ENCODE measurements around the gene SAMD9. TPM values are rescaled to one million over a fixed set of nuclear protein-coding genes. Genes with fewer than 3 reads are reported as not detected.

SAMD9 gene
- total RNA-seq, 1 donor from 2014 or later, result 2.0 TPM

GRCh38 chr7:93146472-93147141 is 28.8 kb upstream of the SAMD9 start:
- no peak for TF ChIP-seq CTCF (IDR thresholded peaks at IDR 0.05; ENCODE audit: insufficient read depth, low read length, poor library complexity, severe bottlenecking)
- H3K36me3 ChIP-seq (ENCODE audit: control insufficient read depth, insufficient read depth, low read length), result no peaks in the 10 kb centered on the region
- H3K4me3 ChIP-seq (ENCODE audit: low read depth, low read length), result no peak overlapping the region
- no peak for DNase-seq (ENCODE audit: low read depth)
- peaks cover 3% of the 10 kb centered on the region for H3K27me3 ChIP-seq (ENCODE audit: control insufficient read depth, insufficient read depth, low read length)

GRCh38 chr7:93146036-93146435 is 28.3 kb upstream of the SAMD9 start:
- no peak for DNase-seq (ENCODE audit: low read depth)
- Histone ChIP-seq H3K36me3 (ENCODE audit: control insufficient read depth, insufficient read depth, low read length) (no peaks in the 10 kb centered on the region), H3K4me3 (ENCODE audit: low read depth, low read length) (no peak overlapping the region), H3K27me3 (ENCODE audit: control insufficient read depth, insufficient read depth, low read length) (no peaks in the 10 kb centered on the region)
- TF ChIP-seq CTCF (IDR thresholded peaks at IDR 0.05; ENCODE audit: insufficient read depth, low read length, poor library complexity, severe bottlenecking), result no peak

- H3K36me3 ChIP-seq (ENCODE audit: control insufficient read depth, insufficient read depth, low read length), result no peaks in the 10 kb centered on the region
- DNase-seq (ENCODE audit: low read depth), result no peak
- TF ChIP-seq CTCF (IDR thresholded peaks at IDR 0.05; ENCODE audit: insufficient read depth, low read length, poor library complexity, severe bottlenecking), result no peak
- H3K4me3 ChIP-seq (ENCODE audit: low read depth, low read length), result no peak overlapping the region
- H3K27me3 ChIP-seq (ENCODE audit: control insufficient read depth, insufficient read depth, low read length), result no peaks in the 10 kb centered on the region
These were observed 27.6 kb upstream of the SAMD9 start for GRCh38 chr7:93145354-93145753.

- H3K36me3 ChIP-seq (ENCODE audit: control insufficient read depth, insufficient read depth, low read length), result no peaks in the 10 kb centered on the region
- DNase-seq (ENCODE audit: low read depth), result no peak
- no peaks in the 10 kb centered on the region for H3K27me3 ChIP-seq (ENCODE audit: control insufficient read depth, insufficient read depth, low read length)
- no peak overlapping the region for H3K4me3 ChIP-seq (ENCODE audit: low read depth, low read length)
- no peak for TF ChIP-seq CTCF (IDR thresholded peaks at IDR 0.05; ENCODE audit: insufficient read depth, low read length, poor library complexity, severe bottlenecking)
These were observed 24.3 kb upstream of the SAMD9 start for GRCh38 chr7:93142127-93142526.

- Histone ChIP-seq H3K36me3 (ENCODE audit: control insufficient read depth, insufficient read depth, low read length) (no peaks in the 10 kb centered on the region), H3K27me3 (ENCODE audit: control insufficient read depth, insufficient read depth, low read length) (no peaks in the 10 kb centered on the region), H3K4me3 (ENCODE audit: low read depth, low read length) (no peak overlapping the region)
- no peak for TF ChIP-seq CTCF (IDR thresholded peaks at IDR 0.05; ENCODE audit: insufficient read depth, low read length, poor library complexity, severe bottlenecking)
- no peak for DNase-seq (ENCODE audit: low read depth)
These were observed 22.9 kb upstream of the SAMD9 start for GRCh38 chr7:93140582-93141191.

- H3K36me3 ChIP-seq (ENCODE audit: control insufficient read depth, insufficient read depth, low read length), result no peaks in the 10 kb centered on the region
- no peak for DNase-seq (ENCODE audit: low read depth)
- no peak for TF ChIP-seq CTCF (IDR thresholded peaks at IDR 0.05; ENCODE audit: insufficient read depth, low read length, poor library complexity, severe bottlenecking)
- no peak overlapping the region for H3K4me3 ChIP-seq (ENCODE audit: low read depth, low read length)
- H3K27me3 ChIP-seq (ENCODE audit: control insufficient read depth, insufficient read depth, low read length), result no peaks in the 10 kb centered on the region
These were observed 20.8 kb upstream of the SAMD9 start for GRCh38 chr7:93138576-93138975.

Data from kidney epithelial cell (primary cell).